Activated CD4-positive, alpha-beta T cell treated with anti-CD3 and anti-CD28 coated beads for 1 hour (primary cell): Measurements from ENCODE around the gene ZNF687.
A peak's percentile ranks its signal among the peaks of the same experiment; 100 is the strongest.

Experiments used
- DNase-seq: peaks from one replicate; pipeline ENCODE4 v3.0.0-alpha.2; 2020

The ZNF687 gene

GRCh38 chr1:151281225-151281968, 702 bp upstream of the ZNF687 start:
- peak; percentile 93 for DNase-seq

GRCh38 chr1:151282883-151283725, 1.0 kb downstream of the ZNF687 start:
- no peak for DNase-seq

- no peak for DNase-seq
Observed at GRCh38 chr1:151284013-151284577, 2.0 kb downstream of the ZNF687 start.

GRCh38 chr1:151286619-151287340, 4.7 kb downstream of the ZNF687 start:
- DNase-seq: no peak

- no peak for DNase-seq
Observed at GRCh38 chr1:151287341-151287699, 5.2 kb downstream of the ZNF687 start.

- DNase-seq: no peak
Observed at GRCh38 chr1:151287767-151288500, 5.8 kb downstream of the ZNF687 start.

- DNase-seq: no peak
Observed at GRCh38 chr1:151288502-151288901, 6.4 kb downstream of the ZNF687 start.

- no peak for DNase-seq
Observed at GRCh38 chr1:151289080-151289935, 7.2 kb downstream of the ZNF687 start.

GRCh38 chr1:151289991-151290708, 8.1 kb downstream of the ZNF687 start:
- DNase-seq: no peak

GRCh38 chr1:151290709-151291303, 8.7 kb downstream of the ZNF687 start:
- DNase-seq: no peak

GRCh38 chr1:151292207-151293030, 10.3 kb downstream of the ZNF687 start:
- no peak for DNase-seq

GRCh38 chr1:151293093-151293492, 11.0 kb downstream of the ZNF687 start:
- DNase-seq: no peak

GRCh38 chr1:151294742-151295462, 12.8 kb downstream of the ZNF687 start:
- DNase-seq: no peak

- DNase-seq: no peak
Observed at GRCh38 chr1:151309811-151310323, 27.8 kb downstream of the ZNF687 start.

- no peak for DNase-seq
Observed at GRCh38 chr1:151311011-151311410, 28.9 kb downstream of the ZNF687 start.

GRCh38 chr1:151311589-151312331, 29.7 kb downstream of the ZNF687 start:
- peak; percentile 65 for DNase-seq

GRCh38 chr1:151312411-151312810, 30.3 kb downstream of the ZNF687 start:
- DNase-seq: no peak

- no peak for DNase-seq
Observed at GRCh38 chr1:151312826-151313225, 30.7 kb downstream of the ZNF687 start.
